Chondrocyte (in vitro differentiated cells): ENCODE data around the gene PSMB9. TPM values are rescaled to one million over a fixed set of nuclear protein-coding genes. Genes with fewer than 3 reads are reported as not detected.
A peak's percentile ranks its signal among the peaks of the same experiment; 100 is the strongest.

Experiments
- DNase-seq: peaks from one replicate; pipeline ENCODE4 v3.0.0; 2021; ENCODE audit warnings: mixed read lengths, low spot score
- H3K27ac Mint-ChIP-seq: one replicate; pipeline ENCODE4 v1.8.0; 2021; ENCODE audit warnings: mild to moderate bottlenecking, moderate library complexity, mixed read lengths; ENCODE audit not compliant: unreplicated experiment
- H3K27me3 Mint-ChIP-seq: 2 replicates; pipeline ENCODE4 v1.8.0; 2021; ENCODE audit warnings: low read depth, mixed read lengths
- H3K36me3 Mint-ChIP-seq: 2 replicates; pipeline ENCODE4 v1.8.0; 2021; ENCODE audit warnings: low read depth, mixed read lengths
- H3K4me1 Mint-ChIP-seq: 2 replicates; pipeline ENCODE4 v1.8.0; 2021; ENCODE audit warnings: low read depth, mild to moderate bottlenecking, mixed read lengths
- H3K4me3 Mint-ChIP-seq: one replicate; pipeline ENCODE4 v1.8.0; 2021; ENCODE audit warnings: mild to moderate bottlenecking, moderate library complexity, mixed read lengths; ENCODE audit not compliant: unreplicated experiment
- H3K9me3 Mint-ChIP-seq: 2 replicates; pipeline ENCODE4 v1.8.0; 2021; ENCODE audit warnings: low read depth, mixed read lengths
- CTCF ChIP-seq: fragments of 200-600 bp; sonication (generic); IDR thresholded peaks from 2 replicates; pipeline ENCODE4 v1.5.0; 2021; ENCODE audit warnings: antibody characterized with exemption, mild to moderate bottlenecking, moderate library complexity
- total RNA-seq: library from RNA; stranded (reverse); gene quantifications from 3 replicates; pipeline ENCODE4 v1.2.1, GENCODE V29; 2021

Gene PSMB9
- total RNA-seq, 1 donor from 2014 or later = 1.2 TPM

GRCh38 chr6:32843331-32843978, 10.5 kb upstream of the PSMB9 start:
- H3K4me3 Mint-ChIP-seq = peak overlapping the region; percentile 94
- TF ChIP-seq CTCF = no peak
- H3K9me3 Mint-ChIP-seq = no peaks in the 10 kb centered on the region
- peaks cover 18% of the 10 kb centered on the region for H3K4me1 Mint-ChIP-seq
- DNase-seq = no peak
- peak overlapping the region; percentile 96 for H3K27ac Mint-ChIP-seq
- H3K27me3 Mint-ChIP-seq = no peaks in the 10 kb centered on the region
- peaks cover 13% of the 10 kb centered on the region for H3K36me3 Mint-ChIP-seq

- Mint-ChIP-seq H3K27ac (peak within 1 kb of the TSS; percentile 96), H3K4me1 (peaks cover 18% of the 10 kb centered on the region), H3K9me3 (no peaks in the 10 kb centered on the region), H3K4me3 (peak within 1 kb of the TSS; percentile 94), H3K36me3 (peaks cover 18% of the 10 kb centered on the region), H3K27me3 (no peaks in the 10 kb centered on the region)
- no peak for DNase-seq
- TF ChIP-seq CTCF = peak; percentile 71
These were observed 9.8 kb upstream of the PSMB9 start, which contains the start of gene PSMB8 for GRCh38 chr6:32843979-32844838. TSS of gene PSMB8 (minus strand) at chr6:32844047. CDS start at chr6:32843996, 51 bp downstream.

- peak overlapping the region; percentile 96 for H3K27ac Mint-ChIP-seq
- H3K27me3 Mint-ChIP-seq = no peaks in the 10 kb centered on the region
- H3K4me3 Mint-ChIP-seq = peak overlapping the region; percentile 94
- peaks cover 20% of the 10 kb centered on the region for H3K36me3 Mint-ChIP-seq
- H3K4me1 Mint-ChIP-seq = peaks cover 18% of the 10 kb centered on the region
- DNase-seq = no peak
- no peaks in the 10 kb centered on the region for H3K9me3 Mint-ChIP-seq
- no peak for TF ChIP-seq CTCF
These were observed 9.1 kb upstream of the PSMB9 start for GRCh38 chr6:32844839-32845383.

GRCh38 chr6:32845384-32845884, 8.6 kb upstream of the PSMB9 start:
- Mint-ChIP-seq H3K27me3 (no peaks in the 10 kb centered on the region), H3K4me1 (peaks cover 18% of the 10 kb centered on the region), H3K4me3 (no peak overlapping the region), H3K36me3 (peaks cover 22% of the 10 kb centered on the region), H3K9me3 (no peaks in the 10 kb centered on the region), H3K27ac (no peak overlapping the region)
- TF ChIP-seq CTCF = no peak
- no peak for DNase-seq

- TF ChIP-seq CTCF = no peak
- H3K27me3 Mint-ChIP-seq = no peaks in the 10 kb centered on the region
- peaks cover 22% of the 10 kb centered on the region for H3K4me1 Mint-ChIP-seq
- no peaks in the 10 kb centered on the region for H3K9me3 Mint-ChIP-seq
- H3K36me3 Mint-ChIP-seq = peaks cover 29% of the 10 kb centered on the region
- DNase-seq = no peak
- H3K4me3 Mint-ChIP-seq = no peak overlapping the region
- no peak overlapping the region for H3K27ac Mint-ChIP-seq
These were observed 7.0 kb upstream of the PSMB9 start for GRCh38 chr6:32847004-32847403.
